Upper lobe of left lung (tissue), 4 donors: ENCODE results near the gene CFC1.
"Not testable (repeated sequence)": the region's sequence is repeated elsewhere in the genome, so short reads cannot be mapped to it uniquely, and the experiment has no call there.

Experiments
- CTCF ChIP-seq, 6 experiments: fragments of 450-650 bp in 4 of 6; fragments of 200-600 bp in 2 of 6; sonication (generic) in 2 of 6; IDR thresholded peaks; one replicate each; pipeline ENCODE4 v1.5.1; 2016 to 2019; ENCODE audit warnings: antibody characterized with exemption in 6 of 6
- EP300 ChIP-seq, 4 donors: sonication (generic); formaldehyde crosslinking; IDR thresholded peaks; one replicate each; pipeline ENCODE4 v1.5.1; 2017; ENCODE audit warnings: antibody characterized with exemption in 4 of 4, control low read depth in 2 of 4
- POLR2A ChIP-seq, 4 donors: fragments of 450-650 bp; IDR thresholded peaks; one replicate each; pipeline ENCODE4 v1.5.1; 2016 to 2017; ENCODE audit warnings: antibody characterized with exemption in 4 of 4, mild to moderate bottlenecking in 2 of 4
- POLR2AphosphoS5 ChIP-seq, 2 donors: sonication (generic); formaldehyde crosslinking; IDR thresholded peaks; one replicate each; pipeline ENCODE4 v1.5.1; 2017; ENCODE audit warnings: antibody characterized with exemption in 2 of 2

GRCh38 chr2:130543785-130544528, 55.4 kb downstream of the CFC1 start:
- TF ChIP-seq POLR2A, CTCF, EP300, POLR2AphosphoS5 (IDR thresholded peaks at IDR 0.05): not testable (repeated sequence)
